Left cardiac atrium (tissue), 4 donors: ENCODE measurements around the gene KIF3A. TPM values are rescaled to one million over a fixed set of nuclear protein-coding genes. Genes with fewer than 3 reads are reported as not detected.
A peak's percentile ranks its signal among the peaks of the same experiment; 100 is the strongest.

Experiments
- ATAC-seq, 2 donors: fragments of 200-7000 bp; cut with Tn5 transposase; one replicate each; pipeline ENCODE4 v1.9.1; 2020; ENCODE audit warnings: mild to moderate bottlenecking in 2 of 2, moderate library complexity in 2 of 2
- DNase-seq: peaks from one replicate; pipeline ENCODE4 v3.0.0-alpha.2; 2020
- intact Hi-C, 2 donors: fragments of 100-400 bp; cut with DNase I; formaldehyde crosslinking; loops; one replicate each; pipeline versions ENCODE4 v1.14.1 to v1.15.1; 2022 to 2023
- total RNA-seq, 2 donors: library from RNA; stranded (reverse); fragmentation: NEBNext Ultra II Directional; extraction: Animal tissue kit (Norgen Biotek cat#: 25700); gene quantifications; one replicate each; pipeline ENCODE4 v1.2.1, GENCODE V29; 2021
- donor health status: DM: no; HTN: yes; CAD: no.
- donor health status: DM: no; HTN: yes; CAD: no; lungs with severe emphysema.
- donor health status: DM: yes; HTN: yes; CAD: no.
- donor health status: Dilated cardiomyopathy.

KIF3A gene
- total RNA-seq, 2 donors from 2014 or later, result 6.4 to 8.0 TPM

DNA sequence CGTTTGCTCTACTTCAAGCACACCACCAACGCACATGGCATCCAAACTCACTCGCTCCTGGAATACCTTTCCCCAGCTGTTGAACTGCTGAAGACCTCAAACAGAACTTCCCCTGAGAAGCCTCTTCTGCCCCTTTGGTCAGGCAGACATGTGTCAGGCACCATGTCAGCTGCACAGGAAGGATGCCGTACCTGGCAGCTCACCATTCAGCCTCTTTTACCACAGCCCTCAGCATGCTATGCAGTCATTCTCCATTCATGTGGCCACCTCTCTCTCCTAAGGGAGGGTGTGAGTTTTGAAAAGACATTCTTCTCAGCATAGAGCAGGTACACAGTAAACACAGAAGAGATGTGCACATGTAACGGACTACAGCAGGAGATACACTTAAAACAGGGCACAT lies 49.4 kb downstream of the KIF3A start:
- ATAC-seq (no peak), DNase-seq (no peak)
- intact Hi-C loops, result no loop called here

DNA sequence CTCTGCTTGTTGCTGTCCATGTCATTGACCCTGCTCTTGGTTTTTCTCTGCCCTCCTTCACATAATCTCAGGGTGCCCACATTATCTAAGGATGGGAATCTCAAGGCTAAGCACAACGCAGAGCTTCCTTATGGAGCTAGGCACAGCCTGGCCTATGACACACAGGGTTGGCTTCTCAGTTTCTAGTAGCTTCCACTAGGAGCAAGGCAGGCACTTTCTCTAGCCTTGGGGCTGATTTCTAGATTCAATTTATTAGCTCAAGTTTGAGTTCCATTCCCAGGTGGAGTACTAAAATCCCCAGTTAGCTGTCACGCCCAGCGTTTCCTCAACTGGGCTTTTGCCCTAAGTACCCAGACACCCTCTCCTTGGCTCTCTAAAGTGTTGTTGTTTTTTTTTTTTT lies 51.2 kb downstream of the KIF3A start:
- intact Hi-C loops, result no loop called here
- DNase-seq (no peak), ATAC-seq (no peak)

DNA sequence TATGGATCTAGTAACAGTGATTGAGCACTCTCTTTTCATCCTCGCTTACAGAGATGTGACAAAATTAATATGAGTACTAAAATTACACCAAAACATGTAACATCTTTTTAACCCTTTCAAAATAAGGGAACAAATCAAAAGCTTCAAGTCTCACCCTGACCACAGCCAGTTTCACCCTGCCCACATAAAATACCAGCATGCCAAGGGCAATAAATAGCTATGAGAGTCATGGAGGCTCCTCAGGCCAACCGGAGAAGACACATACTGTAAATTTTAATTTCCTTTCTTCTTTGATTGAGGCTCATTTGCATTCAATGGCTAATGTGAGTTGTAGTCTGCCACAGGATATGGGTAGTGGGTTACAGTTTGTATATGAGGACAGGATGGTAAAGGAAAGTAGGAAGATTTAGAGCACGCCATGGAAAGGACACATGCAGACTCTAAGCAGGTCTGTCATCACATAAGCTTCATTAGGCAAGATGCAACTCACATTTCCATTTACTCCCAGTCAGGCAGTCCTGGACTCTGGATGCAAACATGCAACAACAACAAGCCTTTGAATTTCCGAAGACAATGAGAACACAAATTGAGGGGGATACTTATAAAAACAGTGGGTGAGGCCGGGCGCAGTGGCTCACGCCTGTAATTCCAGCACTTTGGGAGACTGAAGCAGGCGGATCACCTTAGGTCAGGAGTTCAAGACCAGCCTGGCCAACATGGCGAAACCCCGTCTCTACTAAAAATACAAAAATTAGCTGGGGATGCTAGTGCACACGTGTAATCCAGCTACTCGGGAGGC lies 52.2 kb downstream of the KIF3A start:
- intact Hi-C loops, result no loop called here
- no peak for DNase-seq

GRCh38 chr5:132684491-132684890 lies 52.9 kb downstream of the KIF3A start:
- intact Hi-C loops, result no loop called here
- no peak for DNase-seq
- ATAC-seq, result no peak

More for the DNA sequence above, 52.2 kb downstream of the KIF3A start:
- no peak for ATAC-seq

DNA sequence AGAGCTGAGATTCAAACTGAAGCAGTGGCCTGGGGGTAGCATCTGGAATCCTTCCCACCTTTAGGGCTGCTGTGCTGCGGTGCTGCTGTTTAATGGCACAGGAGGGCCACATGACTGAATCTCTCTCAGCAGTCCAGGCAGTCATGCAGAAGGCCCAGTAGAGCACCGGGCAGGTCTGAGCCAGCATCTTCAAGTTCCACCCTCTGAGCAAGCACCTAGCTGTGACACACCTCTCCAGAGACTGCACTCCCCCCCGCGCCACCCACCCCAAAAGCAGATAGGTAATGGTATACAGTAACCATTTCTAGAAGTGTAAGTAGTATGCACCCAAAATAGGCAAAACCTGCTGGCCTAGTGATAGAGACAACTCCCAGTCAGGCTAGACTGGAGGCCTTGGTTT lies 55.4 kb downstream of the KIF3A start:
- ATAC-seq (no peak), DNase-seq (no peak)
- intact Hi-C loops, result no loop called here

DNA sequence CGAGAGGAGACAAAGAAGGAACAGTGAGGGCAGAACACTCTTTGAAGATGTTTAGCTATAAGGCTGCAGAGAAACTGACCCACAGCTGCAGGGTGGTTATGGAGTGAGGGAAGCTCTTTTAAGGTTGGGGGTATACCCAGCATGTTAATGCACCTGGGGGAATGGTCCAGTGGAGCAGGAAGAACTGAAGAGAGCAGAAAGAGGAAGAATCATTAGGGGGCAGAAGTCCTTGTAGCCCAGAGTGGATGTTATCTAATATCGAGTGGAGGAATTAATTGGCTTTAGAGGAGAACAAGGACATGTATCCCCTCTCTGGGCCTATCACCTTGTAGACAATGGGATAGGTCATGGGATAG lies 55.9 kb downstream of the KIF3A start:
- DNase-seq (no peak), ATAC-seq (no peak)
- intact Hi-C loops, result no loop called here

- intact Hi-C loops, result no loop called here
- DNase-seq (no peak), ATAC-seq (no peak)
These were observed 56.4 kb downstream of the KIF3A start for GRCh38 chr5:132680780-132681475.

- ATAC-seq (no peak), DNase-seq (no peak)
- intact Hi-C loops, result no loop called here
These were observed 57.5 kb downstream of the KIF3A start for GRCh38 chr5:132679717-132680380.

DNA sequence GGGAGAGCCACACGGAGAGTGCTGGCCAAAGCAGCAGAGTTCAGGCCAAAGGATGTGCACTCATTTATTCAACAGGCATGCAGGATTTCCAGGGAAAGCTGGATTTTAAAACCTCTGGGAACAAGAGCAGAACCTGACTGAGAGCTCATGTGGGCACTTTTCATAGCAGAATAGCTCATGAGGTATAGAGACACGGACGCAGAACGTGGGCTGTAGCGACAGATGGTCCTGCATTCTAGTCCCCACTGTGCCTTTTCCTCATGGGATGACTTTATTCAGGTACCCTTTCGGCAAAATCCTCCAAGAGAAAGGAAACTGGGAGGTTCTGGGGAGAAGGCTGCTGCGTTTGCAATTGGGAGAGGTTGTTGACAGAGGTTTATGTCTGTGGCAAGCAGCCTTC lies 58.2 kb downstream of the KIF3A start:
- intact Hi-C loops, result no loop called here
- no peak for DNase-seq
- no peak for ATAC-seq

DNA sequence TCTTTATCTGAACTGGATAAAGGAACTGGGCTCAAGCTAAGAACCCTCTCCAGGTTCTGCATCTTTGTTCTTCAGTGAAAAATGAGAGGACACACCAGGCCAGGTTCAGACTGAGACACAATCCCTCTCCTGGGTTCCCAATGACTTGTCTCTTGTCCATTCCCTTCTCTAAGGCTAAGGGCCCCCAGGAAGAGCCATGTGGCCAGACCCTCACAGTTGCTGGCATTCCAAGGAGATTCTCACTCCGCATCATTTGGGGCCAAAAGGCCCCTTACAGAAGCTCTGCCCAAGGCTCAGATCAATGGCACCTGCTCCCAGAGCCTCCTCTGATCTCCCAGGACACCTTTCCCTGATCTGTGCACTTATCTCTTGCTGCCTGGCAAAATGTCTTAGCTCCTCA lies 58.6 kb downstream of the KIF3A start:
- intact Hi-C loops, result no loop called here
- DNase-seq, result no peak
- no peak for ATAC-seq

GRCh38 chr5:132677682-132678400 lies 59.5 kb downstream of the KIF3A start:
- intact Hi-C loops, result no loop called here
- DNase-seq, result no peak
- no peak for ATAC-seq

GRCh38 chr5:132677191-132677590 lies 60.2 kb downstream of the KIF3A start:
- no peak for DNase-seq
- peak; percentile 56 to 90 for ATAC-seq
- intact Hi-C loops, result no loop called here

DNA sequence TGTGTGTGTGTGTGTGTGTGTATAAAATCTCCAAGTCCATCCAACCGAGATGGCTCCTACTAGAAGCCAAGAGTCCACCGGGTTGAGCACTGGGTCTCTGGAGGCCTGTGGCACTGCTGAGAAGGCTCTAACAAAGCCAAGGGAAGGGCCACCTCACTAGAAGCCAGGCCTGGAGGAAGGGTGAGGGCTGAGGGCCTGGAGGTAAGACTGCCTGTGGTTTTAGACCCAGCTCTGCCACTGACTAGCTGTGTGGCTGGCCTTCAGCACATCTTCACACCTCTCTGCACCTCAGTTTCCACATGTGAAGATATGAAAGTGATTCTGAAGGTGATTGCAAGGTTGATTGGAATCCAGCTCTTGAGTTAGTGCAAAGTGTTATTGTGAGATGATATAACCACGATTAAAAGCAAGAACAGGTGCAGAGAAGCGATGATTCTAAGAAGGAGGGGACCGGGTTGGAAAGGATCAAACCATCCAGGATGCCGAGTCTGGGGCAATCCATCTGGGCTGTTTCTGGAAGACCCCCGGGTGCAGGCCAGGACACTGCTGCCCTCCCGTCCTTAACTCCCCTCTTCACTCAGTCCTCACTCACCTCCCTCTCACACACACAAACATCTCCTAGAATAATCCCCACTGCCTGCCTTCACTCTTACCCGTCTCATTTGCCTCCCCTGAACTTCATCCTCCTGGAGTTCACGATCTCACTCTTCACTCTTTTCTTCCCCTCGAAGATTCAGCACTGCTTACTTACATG lies 61.2 kb downstream of the KIF3A start:
- no peak for DNase-seq
- intact Hi-C loops, result no loop called here

GRCh38 chr5:132674671-132675506 lies 62.5 kb downstream of the KIF3A start:
- ATAC-seq (peak; percentile 54 to 86), DNase-seq (no peak)
- intact Hi-C loops, result no loop called here

More for the DNA sequence above, 61.2 kb downstream of the KIF3A start:
- no peak for ATAC-seq

DNA sequence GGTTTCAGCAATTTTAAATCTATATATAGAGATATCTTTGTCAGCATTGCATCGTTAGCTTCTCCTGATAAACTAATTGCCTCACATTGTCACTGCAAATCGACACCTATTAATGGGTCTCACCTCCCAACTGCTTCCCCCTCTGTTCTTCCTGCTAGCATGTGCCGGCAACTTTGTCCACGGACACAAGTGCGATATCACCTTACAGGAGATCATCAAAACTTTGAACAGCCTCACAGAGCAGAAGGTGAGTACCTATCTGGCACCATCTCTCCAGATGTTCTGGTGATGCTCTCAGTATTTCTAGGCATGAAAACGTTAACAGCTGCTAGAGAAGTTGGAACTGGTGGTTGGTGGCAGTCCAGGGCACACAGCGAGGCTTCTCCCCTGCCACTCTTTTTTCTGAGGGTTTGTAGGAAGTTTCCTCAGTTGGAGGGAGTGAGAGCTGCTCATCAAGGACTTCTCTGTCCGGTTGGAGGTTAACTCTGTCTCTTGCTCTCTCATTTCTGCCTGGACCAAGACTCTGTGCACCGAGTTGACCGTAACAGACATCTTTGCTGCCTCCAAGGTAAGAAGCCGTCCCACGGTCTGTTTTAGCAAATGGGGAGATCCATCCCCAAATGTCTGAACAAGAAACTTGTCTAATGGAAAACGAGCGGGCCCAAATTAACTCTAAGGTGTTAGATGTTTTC lies 63.3 kb downstream of the KIF3A start, which contains the start of gene IL4:
Gene IL4 (plus strand): TSS at position 51 of the 692 bp plus-strand sequence. CDS start 62 bp downstream, at position 113.
- ATAC-seq (no peak), DNase-seq (no peak)
- intact Hi-C loops, result no loop called here

GRCh38 chr5:132673488-132673887 lies 63.9 kb downstream of the KIF3A start:
- no peak for DNase-seq
- intact Hi-C loops, result no loop called here
- no peak for ATAC-seq

GRCh38 chr5:132671000-132671399 lies 66.3 kb downstream of the KIF3A start:
- intact Hi-C loops, result no loop called here
- DNase-seq, result no peak
- ATAC-seq, result no peak
